ENCODE results near the gene NLRP7.

Gene NLRP7

DNA sequence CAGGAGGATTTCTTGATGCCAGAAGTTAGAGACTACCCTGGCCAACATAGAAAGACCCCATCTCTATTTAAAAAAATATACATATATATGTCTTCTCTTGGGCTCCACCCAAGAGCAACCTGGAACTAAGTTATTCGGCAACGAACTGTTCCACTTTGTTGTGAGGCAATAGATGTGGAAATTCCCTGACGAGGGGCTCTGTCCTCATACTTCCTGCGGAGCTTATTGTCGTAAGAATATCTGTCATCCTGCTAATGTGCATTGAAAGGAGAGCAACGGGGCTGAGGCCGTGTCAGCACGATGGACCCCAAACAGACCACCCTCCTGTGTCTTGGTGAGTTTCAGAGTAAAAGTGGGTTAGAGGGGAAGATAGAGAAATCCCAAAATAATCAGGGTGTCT lies 73.3 kb downstream of the NLRP7 start, which contains the start of gene FCAR:
TSS of gene FCAR (plus strand) at position 246 of the 400 bp plus-strand sequence. CDS start at position 301, 55 bp downstream.
- DNase-seq, result peak in 1 of 56 donors; percentile 0
